ENCODE measurements around the gene SGF29.
"Not testable (repeated sequence)": the region's sequence is repeated elsewhere in the genome, so short reads cannot be mapped to it uniquely, and the experiment has no call there.

DNA sequence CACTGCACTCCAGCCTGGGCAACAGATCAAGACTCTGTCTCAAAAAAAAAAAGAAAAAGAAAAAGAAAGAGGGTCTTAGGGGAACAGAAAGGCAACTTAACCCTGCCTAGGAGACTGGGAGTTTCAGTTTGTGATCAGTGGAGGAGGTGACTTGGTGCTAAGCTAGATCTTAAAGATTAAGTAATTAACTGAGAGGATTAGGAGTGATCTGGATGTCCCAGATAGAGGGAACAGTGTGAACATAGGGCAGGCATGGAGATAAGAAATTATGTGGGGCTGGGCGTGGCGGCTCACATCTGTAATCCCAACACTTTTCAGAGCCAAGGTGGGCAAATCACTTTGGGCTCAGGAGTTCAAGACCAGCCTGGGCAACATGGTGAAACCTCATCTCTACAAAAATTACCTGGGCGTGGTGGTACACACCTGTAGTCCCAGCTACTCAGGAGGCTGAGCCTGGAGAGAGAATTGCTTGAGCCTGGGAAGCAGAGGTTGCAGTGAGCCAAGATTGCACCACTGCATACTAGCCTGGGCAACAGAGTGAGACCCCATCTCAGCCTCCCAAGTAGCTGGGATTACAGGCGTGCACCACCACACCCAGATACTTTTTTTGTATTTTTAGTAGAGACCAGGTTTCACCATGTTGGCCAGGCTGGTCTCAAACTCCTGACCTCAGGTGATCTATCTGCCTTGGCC is 12.7 kb downstream of the SGF29 start:
- TF ChIP-seq, protein P1, sequence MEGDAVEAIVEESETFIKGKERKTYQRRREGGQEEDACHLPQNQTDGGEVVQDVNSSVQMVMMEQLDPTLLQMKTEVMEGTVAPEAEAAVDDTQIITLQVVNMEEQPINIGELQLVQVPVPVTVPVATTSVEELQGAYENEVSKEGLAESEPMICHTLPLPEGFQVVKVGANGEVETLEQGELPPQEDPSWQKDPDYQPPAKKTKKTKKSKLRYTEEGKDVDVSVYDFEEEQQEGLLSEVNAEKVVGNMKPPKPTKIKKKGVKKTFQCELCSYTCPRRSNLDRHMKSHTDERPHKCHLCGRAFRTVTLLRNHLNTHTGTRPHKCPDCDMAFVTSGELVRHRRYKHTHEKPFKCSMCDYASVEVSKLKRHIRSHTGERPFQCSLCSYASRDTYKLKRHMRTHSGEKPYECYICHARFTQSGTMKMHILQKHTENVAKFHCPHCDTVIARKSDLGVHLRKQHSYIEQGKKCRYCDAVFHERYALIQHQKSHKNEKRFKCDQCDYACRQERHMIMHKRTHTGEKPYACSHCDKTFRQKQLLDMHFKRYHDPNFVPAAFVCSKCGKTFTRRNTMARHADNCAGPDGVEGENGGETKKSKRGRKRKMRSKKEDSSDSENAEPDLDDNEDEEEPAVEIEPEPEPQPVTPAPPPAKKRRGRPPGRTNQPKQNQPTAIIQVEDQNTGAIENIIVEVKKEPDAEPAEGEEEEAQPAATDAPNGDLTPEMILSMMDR (IDR thresholded peaks at IDR 0.05 in 8 of 11, conservative IDR thresholded peaks at IDR 0.05 in 3 of 11), result not testable (repeated sequence)
- TF ChIP-seq POLR2A (IDR thresholded peaks at IDR 0.05), result not testable (repeated sequence)

All from spleen (tissue), 7 donors.